Hindlimb muscle (tissue), 1 donor: Measurements from ENCODE around the gene POTEG. TPM values are rescaled to one million over a fixed set of nuclear protein-coding genes. Genes with fewer than 3 reads are reported as not detected.
"Not testable (repeated sequence)": the region's sequence is repeated elsewhere in the genome, so short reads cannot be mapped to it uniquely, and the experiment has no call there.

Experiments used
- DNase-seq: peaks from one replicate; pipeline ENCODE4 v3.0.0-alpha.2; 2013
- polyA plus RNA-seq: library from polyadenylated mRNA; unstranded; fragments of 120-200 nt; gene quantifications from one replicate; pipeline ENCODE4 v1.2.1, GENCODE V29; 2013; ENCODE audit not compliant: insufficient read length

Gene POTEG
- polyA plus RNA-seq: not detected

GRCh38 chr14:19434241-19434640, at the start of gene POTEG:
Gene POTEG (minus strand): TSS chr14:19434341. CDS start chr14:19434289, 52 bp downstream.
- DNase-seq: not testable (repeated sequence)

GRCh38 chr14:19482093-19482492, 48.0 kb upstream of the POTEG start:
- not testable (repeated sequence) for DNase-seq

- not testable (repeated sequence) for DNase-seq
These were observed 47.3 kb upstream of the POTEG start for GRCh38 chr14:19481421-19481820.

- DNase-seq: not testable (repeated sequence)
These were observed 46.4 kb upstream of the POTEG start for GRCh38 chr14:19480491-19480890.

GRCh38 chr14:19445761-19446160, 11.6 kb upstream of the POTEG start:
- DNase-seq: not testable (repeated sequence)

GRCh38 chr14:19439826-19440225, 5.7 kb upstream of the POTEG start:
- DNase-seq: not testable (repeated sequence)

GRCh38 chr14:19439219-19439618, 5.1 kb upstream of the POTEG start:
- DNase-seq: not testable (repeated sequence)

- not testable (repeated sequence) for DNase-seq
These were observed 2.9 kb upstream of the POTEG start for GRCh38 chr14:19437126-19437443.

- DNase-seq: not testable (repeated sequence)
These were observed 2.4 kb upstream of the POTEG start for GRCh38 chr14:19436311-19437125.

GRCh38 chr14:19435852-19436251, 1.7 kb upstream of the POTEG start:
- not testable (repeated sequence) for DNase-seq

GRCh38 chr14:19434891-19435290, 750 bp upstream of the POTEG start:
- not testable (repeated sequence) for DNase-seq

GRCh38 chr14:19433765-19434164, 376 bp downstream of the POTEG start:
- not testable (repeated sequence) for DNase-seq

GRCh38 chr14:19408519-19408918, 25.6 kb downstream of the POTEG start:
- DNase-seq: not testable (repeated sequence)

- DNase-seq: not testable (repeated sequence)
These were observed 32.0 kb downstream of the POTEG start for GRCh38 chr14:19402097-19402496.

- not testable (repeated sequence) for DNase-seq
These were observed 39.4 kb downstream of the POTEG start for GRCh38 chr14:19394727-19395126.

- not testable (repeated sequence) for DNase-seq
These were observed 43.9 kb downstream of the POTEG start for GRCh38 chr14:19390230-19390629.

- DNase-seq: not testable (repeated sequence)
These were observed 45.4 kb downstream of the POTEG start for GRCh38 chr14:19388741-19389140.

GRCh38 chr14:19386996-19387395, 47.1 kb downstream of the POTEG start:
- not testable (repeated sequence) for DNase-seq

GRCh38 chr14:19386309-19386708, 47.8 kb downstream of the POTEG start:
- not testable (repeated sequence) for DNase-seq

- DNase-seq: not testable (repeated sequence)
These were observed 49.9 kb downstream of the POTEG start for GRCh38 chr14:19384088-19384781.

GRCh38 chr14:19383008-19383584, 51.0 kb downstream of the POTEG start:
- DNase-seq: not testable (repeated sequence)

- not testable (repeated sequence) for DNase-seq
These were observed 54.0 kb downstream of the POTEG start for GRCh38 chr14:19380137-19380536.

- DNase-seq: not testable (repeated sequence)
These were observed 59.7 kb downstream of the POTEG start for GRCh38 chr14:19374451-19374903.
